NCI-H187 (cell line): ENCODE data around the gene HOXA10.

Experiments used
- DNase-seq, 2 experiments: peaks; one replicate each; lab custom pipeline; 2025; lab: John Stamatoyannopoulos, UW

Gene HOXA10

GRCh38 chr7:27165996-27166530 lies 8.1 kb downstream of the HOXA10 start:
- no peak for DNase-seq

GRCh38 chr7:27165089-27165995 lies 8.8 kb downstream of the HOXA10 start, which contains the start of gene HOXA9:
Gene HOXA9, minus strand, starts transcription at chr7:27165537. Its CDS starts 80 bp downstream, at chr7:27165457.
- no peak for DNase-seq

- DNase-seq = no peak
These were observed 9.6 kb downstream of the HOXA10 start for GRCh38 chr7:27164367-27165088.

- no peak for DNase-seq
These were observed 10.1 kb downstream of the HOXA10 start for GRCh38 chr7:27164045-27164366.

GRCh38 chr7:27163288-27164044 lies 10.7 kb downstream of the HOXA10 start:
- no peak for DNase-seq

- no peak for DNase-seq
These were observed 11.4 kb downstream of the HOXA10 start for GRCh38 chr7:27162561-27163287.

- DNase-seq = no peak
These were observed 12.2 kb downstream of the HOXA10 start for GRCh38 chr7:27161721-27162560.

GRCh38 chr7:27161214-27161720 lies 12.9 kb downstream of the HOXA10 start:
- no peak for DNase-seq

- peak; percentile 53 to 71 for DNase-seq
These were observed 13.4 kb downstream of the HOXA10 start for GRCh38 chr7:27160546-27161213.

GRCh38 chr7:27160145-27160545 lies 14.0 kb downstream of the HOXA10 start:
- no peak for DNase-seq

GRCh38 chr7:27159266-27160144 lies 14.6 kb downstream of the HOXA10 start:
- DNase-seq = no peak

GRCh38 chr7:27158436-27159265 lies 15.5 kb downstream of the HOXA10 start:
- no peak for DNase-seq

- DNase-seq = no peak
These were observed 16.3 kb downstream of the HOXA10 start for GRCh38 chr7:27157702-27158431.

- no peak for DNase-seq
These were observed 17.0 kb downstream of the HOXA10 start for GRCh38 chr7:27156916-27157701.

GRCh38 chr7:27156508-27156898 lies 17.6 kb downstream of the HOXA10 start, which contains the start of gene HOXA7:
Gene HOXA7, minus strand, starts transcription at chr7:27156675. Its CDS starts 130 bp downstream, at chr7:27156545.
- peak; percentile 30 to 46 for DNase-seq

GRCh38 chr7:27155816-27156507 lies 18.2 kb downstream of the HOXA10 start:
- DNase-seq = no peak
